AG04449 (cell line): ENCODE data around the gene MARCHF6.
"Not testable (repeated sequence)": the region's sequence is repeated elsewhere in the genome, so short reads cannot be mapped to it uniquely, and the experiment has no call there.

Experiments used
- CTCF ChIA-PET: fragments of 350-600 bp; formaldehyde crosslinking; extraction: SDS; loops from one replicate; lab custom pipeline; 2021; ENCODE audit warnings: antibody characterized with exemption; lab: Yijun Ruan, JAX
- POLR2A ChIA-PET: fragments of 400-600, 350-600 bp; formaldehyde crosslinking; extraction: SDS; loops from one replicate; lab custom pipeline; 2020; ENCODE audit warnings: antibody characterized with exemption, inconsistent platforms; lab: Yijun Ruan, JAX
- DNase-seq: peaks from one replicate; pipeline ENCODE4 v3.0.0-alpha.2; 2010; ENCODE audit warnings: low read depth, low spot score
- H3K4me3 ChIP-seq: 2 replicates; pipeline ENCODE4 v1.5.1; 2011; ENCODE audit warnings: low read depth, mild to moderate bottlenecking, control low read depth, low read length
- CTCF ChIP-seq: IDR thresholded peaks from one replicate; pipeline ENCODE4 v1.5.1; 2011; ENCODE audit warnings: mild to moderate bottlenecking, moderate library complexity, low read length, control low read depth, inconsistent platforms; ENCODE audit not compliant: insufficient read depth; ENCODE audit errors: missing control alignments

Gene MARCHF6

GRCh38 chr5:10307206-10308148 is 46.0 kb upstream of the MARCHF6 start, which contains the start of gene CMBL:
CMBL (minus strand) TSS chr5:10307902; CDS start chr5:10290762, 17,140 bp downstream.
- no peak for TF ChIP-seq CTCF
- ChIA-PET POLR2A (no interaction called here), CTCF (interaction anchor here (0.9 to 2.0 kb wide), 3 partner anchors 12 to 383 kb away, joined by 3 to 7 read pairs (median 5); no protein-coding TSS in a partner anchor)
- H3K4me3 ChIP-seq, result peak within 1 kb of the TSS; percentile 70
- no peak for DNase-seq

GRCh38 chr5:10308844-10309243 is 44.7 kb upstream of the MARCHF6 start:
- no peak for DNase-seq
- TF ChIP-seq CTCF, result no peak
- POLR2A ChIA-PET, result no interaction called here
- no peak overlapping the region for H3K4me3 ChIP-seq
- CTCF ChIA-PET, result interaction anchor here (0.8 to 4.3 kb wide), 5 partner anchors 17 to 536 kb away, joined by 3 to 22 read pairs (median 3); no protein-coding TSS in a partner anchor

GRCh38 chr5:10310066-10310779 is 43.3 kb upstream of the MARCHF6 start:
- no peak overlapping the region for H3K4me3 ChIP-seq
- no peak for DNase-seq
- ChIA-PET CTCF (interaction anchor here (1.7 to 4.3 kb wide), 2 partner anchors 20 to 26 kb away, joined by 5 to 22 read pairs; no protein-coding TSS in a partner anchor), POLR2A (interaction anchor here (1.0 kb wide), 1 partner anchor 43 kb away, joined by 3 read pairs; the partner anchor contains the start of gene MARCHF6)
- TF ChIP-seq CTCF, result no peak

GRCh38 chr5:10310835-10311570 is 42.5 kb upstream of the MARCHF6 start:
- DNase-seq, H3K4me3 ChIP-seq: not testable (repeated sequence)
- CTCF ChIA-PET, result interaction anchor here (4.3 kb wide), 1 partner anchor 27 kb away, joined by 22 read pairs; no protein-coding TSS in a partner anchor
- POLR2A ChIA-PET, result interaction anchor here (1.0 kb wide), 1 partner anchor 42 kb away, joined by 3 read pairs; the partner anchor contains the start of gene MARCHF6

- DNase-seq, result no peak
- TF ChIP-seq CTCF, result no peak
- POLR2A ChIA-PET, result no interaction called here
- H3K4me3 ChIP-seq, result no peak overlapping the region
- CTCF ChIA-PET, result interaction anchor here (4.3 kb wide), 1 partner anchor 28 kb away, joined by 22 read pairs; no protein-coding TSS in a partner anchor
Measured at GRCh38 chr5:10311595-10312425, 41.7 kb upstream of the MARCHF6 start.
